BE2C (cell line): Measurements from ENCODE around the gene SAPCD1.

Experiments
- DNase-seq: peaks from one replicate; pipeline ENCODE4 v3.0.0-alpha.2; 2020
- H3K27me3 ChIP-seq: fragments of 250-450 bp; sonication (Bioruptor Pico); 2 replicates; pipeline ENCODE4 v1.5.1; 2020; ENCODE audit warnings: mild to moderate bottlenecking
- H3K36me3 ChIP-seq: fragments of 250-450 bp; sonication (Bioruptor Pico); 2 replicates; pipeline ENCODE4 v1.5.1; 2020; ENCODE audit warnings: mild to moderate bottlenecking
- H3K4me1 ChIP-seq: fragments of 250-450 bp; sonication (Bioruptor Pico); 2 replicates; pipeline ENCODE4 v1.5.1; 2020
- H3K4me3 ChIP-seq: 2 replicates; pipeline ENCODE4 v1.5.1; 2011; ENCODE audit warnings: low read depth, low read length
- H3K9me3 ChIP-seq: fragments of 250-450 bp; sonication (Bioruptor Pico); 2 replicates; pipeline ENCODE4 v1.5.1; 2020
- CTCF ChIP-seq: IDR thresholded peaks from 2 replicates; pipeline ENCODE4 v1.5.1; 2012; ENCODE audit warnings: mild to moderate bottlenecking, low read depth, low read length

SAPCD1 gene

DNA sequence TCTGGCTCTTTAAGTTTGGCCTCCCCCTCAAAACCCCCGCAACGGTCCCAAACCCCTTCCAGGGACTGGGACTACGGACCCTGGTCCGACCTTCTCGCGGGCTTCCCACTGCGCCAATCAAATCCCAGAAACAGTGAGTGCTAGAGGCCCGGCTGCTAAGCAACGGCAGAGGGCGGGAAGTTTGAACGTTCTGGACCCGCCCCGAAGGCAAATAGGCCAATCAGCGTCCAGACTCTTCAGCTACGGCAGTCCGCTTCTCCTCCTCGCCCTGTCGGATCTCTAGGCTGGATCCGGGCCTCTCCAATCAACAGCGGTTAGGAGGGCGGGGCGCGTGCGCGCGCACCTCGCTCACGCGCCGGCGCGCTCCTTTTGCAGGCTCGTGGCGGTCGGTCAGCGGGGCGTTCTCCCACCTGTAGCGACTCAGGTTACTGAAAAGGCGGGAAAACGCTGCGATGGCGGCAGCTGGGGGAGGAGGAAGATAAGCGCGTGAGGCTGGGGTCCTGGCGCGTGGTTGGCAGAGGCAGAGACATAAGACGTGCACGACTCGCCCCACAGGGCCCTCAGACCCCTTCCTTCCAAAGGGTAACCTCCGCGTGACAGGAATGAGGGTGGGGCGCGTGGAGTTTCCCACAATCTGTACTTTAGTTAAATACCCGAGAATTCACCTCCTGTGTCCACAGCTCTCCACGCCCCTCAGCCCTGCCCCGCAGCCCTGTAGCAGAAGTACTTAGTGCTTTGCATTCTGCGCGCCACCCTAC, 22.6 kb upstream of the SAPCD1 start, which contains the start of gene MSH5:
Gene MSH5, plus strand, starts transcription at position 367 of the 758 bp plus-strand sequence. CDS start 462 bp downstream, outside the sequence.
- Histone ChIP-seq H3K27me3 (no peaks in the 10 kb centered on the region), H3K36me3 (peaks cover 5% of the 10 kb centered on the region; the same call in 1 of the 2 replicates), H3K4me1 (peaks cover 4% of the 10 kb centered on the region), H3K4me3 (peak within 1 kb of the TSS; percentile 66), H3K9me3 (no peaks in the 10 kb centered on the region; the same call in 1 of the 2 replicates)
- peak; percentile 98 for DNase-seq
- TF ChIP-seq CTCF: no peak

DNA sequence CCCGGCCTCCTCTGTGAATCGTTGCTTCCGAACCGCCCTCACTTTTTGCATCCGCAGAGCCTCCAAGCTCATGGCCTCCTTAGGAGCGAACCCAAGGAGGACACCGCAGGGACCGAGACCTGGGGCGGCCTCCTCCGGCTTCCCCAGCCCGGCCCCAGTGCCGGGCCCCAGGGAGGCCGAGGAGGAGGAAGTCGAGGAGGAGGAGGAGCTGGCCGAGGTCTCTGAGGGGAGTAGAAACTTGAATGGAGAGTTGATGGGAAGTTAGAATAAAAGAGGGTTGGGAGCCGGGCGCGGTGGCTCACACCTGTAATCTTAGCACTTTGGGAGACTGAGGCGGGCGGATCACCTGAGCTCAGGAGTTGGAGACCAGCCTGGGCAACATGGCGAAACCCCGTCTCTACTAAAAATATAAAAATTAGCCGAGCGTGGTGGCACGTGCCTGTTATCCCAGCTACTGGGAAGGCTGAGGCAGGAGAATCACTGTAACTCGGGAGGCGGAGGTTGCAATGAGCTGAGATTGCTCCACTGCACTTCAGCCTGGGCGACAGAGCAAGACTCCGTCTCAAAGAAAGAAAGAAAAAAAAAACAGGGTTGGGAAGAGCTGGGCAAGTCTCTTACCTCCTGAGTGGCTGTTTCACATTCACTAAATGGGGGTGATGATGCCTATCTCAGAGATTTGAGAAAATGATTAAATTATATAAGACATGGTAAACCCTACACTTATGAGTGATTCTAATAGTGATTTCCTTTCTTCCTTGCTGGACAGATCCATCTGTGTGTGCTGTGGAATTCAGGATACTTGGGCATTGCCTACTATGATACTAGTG, 21.8 kb upstream of the SAPCD1 start:
- no peak for TF ChIP-seq CTCF
- no peak for DNase-seq
- peaks cover 5% of the 10 kb centered on the region; the same call in 1 of the 2 replicates for H3K36me3 ChIP-seq
- no peaks in the 10 kb centered on the region; the same call in 1 of the 2 replicates for H3K9me3 ChIP-seq
- peaks cover 4% of the 10 kb centered on the region for H3K4me1 ChIP-seq
- no peaks in the 10 kb centered on the region for H3K27me3 ChIP-seq
- H3K4me3 ChIP-seq: peak overlapping the region; percentile 66

DNA sequence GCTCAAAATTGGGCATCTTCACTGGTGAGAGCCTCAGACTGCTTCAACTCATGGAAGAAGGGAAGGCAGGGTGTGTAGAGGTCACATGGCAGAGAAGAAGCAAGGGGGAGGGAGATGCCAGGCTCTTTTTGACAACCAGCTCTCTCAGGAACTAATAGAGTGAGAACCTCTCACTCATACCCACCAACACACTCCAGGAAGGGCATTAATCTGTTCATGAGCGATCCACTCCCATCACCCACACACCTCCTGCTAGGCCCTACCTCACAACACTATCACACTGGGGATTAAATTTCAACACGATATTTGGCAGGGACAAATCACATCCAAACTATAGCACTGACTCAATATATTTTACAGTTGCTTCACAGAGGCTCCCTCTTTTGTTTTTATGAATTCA, 20.6 kb upstream of the SAPCD1 start:
- H3K27me3 ChIP-seq: no peaks in the 10 kb centered on the region
- H3K4me3 ChIP-seq: no peak overlapping the region
- peaks cover 5% of the 10 kb centered on the region for H3K36me3 ChIP-seq
- no peaks in the 10 kb centered on the region; the same call in 1 of the 2 replicates for H3K9me3 ChIP-seq
- H3K4me1 ChIP-seq: peaks cover 4% of the 10 kb centered on the region; the same call in 1 of the 2 replicates
- TF ChIP-seq CTCF: no peak
- DNase-seq: no peak

GRCh38 chr6:31742894-31743293, 19.6 kb upstream of the SAPCD1 start:
- DNase-seq: no peak
- H3K9me3 ChIP-seq: no peaks in the 10 kb centered on the region; the same call in 1 of the 2 replicates
- TF ChIP-seq CTCF: no peak
- H3K36me3 ChIP-seq: peaks cover 5% of the 10 kb centered on the region
- peaks cover 4% of the 10 kb centered on the region; the same call in 1 of the 2 replicates for H3K4me1 ChIP-seq
- H3K27me3 ChIP-seq: no peaks in the 10 kb centered on the region
- H3K4me3 ChIP-seq: no peak overlapping the region

GRCh38 chr6:31744422-31744821, 18.0 kb upstream of the SAPCD1 start:
- Histone ChIP-seq H3K36me3 (peaks cover 5% of the 10 kb centered on the region), H3K27me3 (no peaks in the 10 kb centered on the region)
- TF ChIP-seq CTCF: no peak

More at GRCh38 chr6:31744422-31744821, 18.0 kb upstream of the SAPCD1 start:
- peaks cover 4% of the 10 kb centered on the region; the same call in 1 of the 2 replicates for H3K4me1 ChIP-seq
- H3K4me3 ChIP-seq: no peak overlapping the region
- DNase-seq: no peak
- no peaks in the 10 kb centered on the region; the same call in 1 of the 2 replicates for H3K9me3 ChIP-seq
